Activated CD8-positive, alpha-beta memory T cell treated with anti-CD3 and anti-CD28 coated beads for 36 hours (primary cell): ENCODE data around the gene SLC35E4. TPM values are rescaled to one million over a fixed set of nuclear protein-coding genes. Genes with fewer than 3 reads are reported as not detected.
"Not testable (repeated sequence)": the region's sequence is repeated elsewhere in the genome, so short reads cannot be mapped to it uniquely, and the experiment has no call there.

Experiments
- CTCF ChIA-PET: fragments of 350-600 bp; sonication (Branson Sonifier 250); formaldehyde crosslinking; loops from one replicate; lab custom pipeline; 2021; ENCODE audit warnings: antibody characterized with exemption; lab: Charles Lee
- POLR2A ChIA-PET: fragments of 350-600 bp; sonication (Branson Sonifier 250); formaldehyde crosslinking; loops from one replicate; lab custom pipeline; 2021; ENCODE audit warnings: antibody characterized with exemption; lab: Charles Lee
- total RNA-seq, 2 experiments: library from RNA; stranded (reverse); gene quantifications; one replicate each; pipeline ENCODE4 v1.2.3, GENCODE V29; 2021

The SLC35E4 gene
- total RNA-seq, 2 experiments from 2014 or later, result 6.7 to 6.8 TPM

- ChIA-PET POLR2A (interaction anchor here (1.0 kb wide), 1 partner anchor 12 kb away, joined by 4 read pairs; no protein-coding TSS in a partner anchor), CTCF (interaction anchor here (0.7 to 2.3 kb wide), 4 partner anchors 17 to 87 kb away, joined by 4 to 8 read pairs (median 6); no protein-coding TSS in a partner anchor)
Measured at GRCh38 chr22:30667494-30668385, 32.2 kb downstream of the SLC35E4 start, which contains the start of gene DUSP18. Gene DUSP18 (minus strand): TSS chr22:30667875. CDS start chr22:30664003, 3,872 bp downstream.

- ChIA-PET CTCF (interaction anchor here (0.7 to 2.3 kb wide), 2 partner anchors 17 to 34 kb away, joined by 5 to 8 read pairs; no protein-coding TSS in a partner anchor), POLR2A (no interaction called here)
Measured at GRCh38 chr22:30668386-30668710, 32.8 kb downstream of the SLC35E4 start.

- POLR2A ChIA-PET, result no interaction called here
- CTCF ChIA-PET, result no interaction called here
Measured at GRCh38 chr22:30671071-30671470, 35.5 kb downstream of the SLC35E4 start.

GRCh38 chr22:30673136-30673535, 37.6 kb downstream of the SLC35E4 start:
- ChIA-PET POLR2A (no interaction called here), CTCF (interaction anchor here (1.5 kb wide), 1 partner anchor 24 kb away, joined by 4 read pairs; no protein-coding TSS in a partner anchor)

GRCh38 chr22:30674482-30674881, 38.9 kb downstream of the SLC35E4 start:
- POLR2A ChIA-PET, result no interaction called here
- CTCF ChIA-PET, result interaction anchor here (0.6 to 1.5 kb wide), 2 partner anchors 25 to 1369 kb away, joined by 3 to 4 read pairs; no protein-coding TSS in a partner anchor

- POLR2A ChIA-PET, result no interaction called here
- CTCF ChIA-PET, result no interaction called here
Measured at GRCh38 chr22:30675436-30675835, 39.9 kb downstream of the SLC35E4 start.

- POLR2A ChIA-PET, CTCF ChIA-PET: not testable (repeated sequence)
Measured at GRCh38 chr22:30676565-30676964, 41.0 kb downstream of the SLC35E4 start.

- POLR2A ChIA-PET, CTCF ChIA-PET: not testable (repeated sequence)
Measured at GRCh38 chr22:30679895-30680690, 44.5 kb downstream of the SLC35E4 start.

GRCh38 chr22:30680991-30681770, 45.6 kb downstream of the SLC35E4 start:
- POLR2A ChIA-PET, result no interaction called here
- CTCF ChIA-PET, result interaction anchor here (0.6 kb wide), 1 partner anchor 38 kb away, joined by 4 read pairs; no protein-coding TSS in a partner anchor

- ChIA-PET CTCF (no interaction called here), POLR2A (no interaction called here)
Measured at GRCh38 chr22:30681831-30682230, 46.2 kb downstream of the SLC35E4 start.

GRCh38 chr22:30685178-30685577, 49.6 kb downstream of the SLC35E4 start:
- ChIA-PET POLR2A (interaction anchor here (0.8 kb wide), 1 partner anchor 9 kb away, joined by 3 read pairs; no protein-coding TSS in a partner anchor), CTCF (interaction anchor here (0.7 to 1.3 kb wide), 2 partner anchors 17 to 339 kb away, joined by 3 to 5 read pairs; no protein-coding TSS in a partner anchor)

- CTCF ChIA-PET, result no interaction called here
- POLR2A ChIA-PET, result no interaction called here
Measured at GRCh38 chr22:30687358-30687757, 51.8 kb downstream of the SLC35E4 start.

- CTCF ChIA-PET, result no interaction called here
- POLR2A ChIA-PET, result no interaction called here
Measured at GRCh38 chr22:30689622-30690021, 54.0 kb downstream of the SLC35E4 start.

- ChIA-PET POLR2A (no interaction called here), CTCF (no interaction called here)
Measured at GRCh38 chr22:30691204-30691603, 55.6 kb downstream of the SLC35E4 start.

- ChIA-PET POLR2A (interaction anchor here (0.5 to 1.1 kb wide), 4 partner anchors 9 to 52 kb away, joined by 3 to 5 read pairs (median 3); no protein-coding TSS in a partner anchor), CTCF (interaction anchor here (1.0 to 1.4 kb wide), 4 partner anchors 51 to 61 kb away, joined by 3 to 6 read pairs (median 4); no protein-coding TSS in a partner anchor)
Measured at GRCh38 chr22:30694171-30694639, 58.6 kb downstream of the SLC35E4 start.

- ChIA-PET POLR2A (interaction anchor here (0.5 to 1.1 kb wide), 3 partner anchors 48 to 52 kb away, joined by 3 to 5 read pairs (median 3); no protein-coding TSS in a partner anchor), CTCF (interaction anchor here (1.0 to 1.7 kb wide), 5 partner anchors 11 to 60 kb away, joined by 3 to 7 read pairs (median 5); no protein-coding TSS in a partner anchor)
Measured at GRCh38 chr22:30694640-30695350, 59.2 kb downstream of the SLC35E4 start, which contains the start of gene OSBP2. Gene OSBP2 (plus strand): TSS chr22:30694874. CDS start chr22:30694910, 36 bp downstream.

- POLR2A ChIA-PET, result no interaction called here
- CTCF ChIA-PET, result interaction anchor here (1.1 to 1.7 kb wide), 3 partner anchors 10 to 59 kb away, joined by 4 to 7 read pairs (median 5); no protein-coding TSS in a partner anchor
Measured at GRCh38 chr22:30695351-30695851, 59.8 kb downstream of the SLC35E4 start.
